Astrocyte (in vitro differentiated cells and primary cell): ENCODE data around the gene CCSER2.

Experiments used
- EZH2 ChIP-seq: IDR thresholded peaks from 2 replicates; pipeline ENCODE4 v1.6.1; 2012; ENCODE audit warnings: mild to moderate bottlenecking, low read length, inconsistent platforms; ENCODE audit not compliant: insufficient read depth
- TF ChIP-seq, protein P1 (sequence below): IDR thresholded peaks from 2 replicates; pipeline ENCODE4 v1.5.1; 2011; ENCODE audit warnings: low read depth, mild to moderate bottlenecking, inconsistent platforms, low read length, moderate library complexity; ENCODE audit not compliant: insufficient read depth

DNA sequence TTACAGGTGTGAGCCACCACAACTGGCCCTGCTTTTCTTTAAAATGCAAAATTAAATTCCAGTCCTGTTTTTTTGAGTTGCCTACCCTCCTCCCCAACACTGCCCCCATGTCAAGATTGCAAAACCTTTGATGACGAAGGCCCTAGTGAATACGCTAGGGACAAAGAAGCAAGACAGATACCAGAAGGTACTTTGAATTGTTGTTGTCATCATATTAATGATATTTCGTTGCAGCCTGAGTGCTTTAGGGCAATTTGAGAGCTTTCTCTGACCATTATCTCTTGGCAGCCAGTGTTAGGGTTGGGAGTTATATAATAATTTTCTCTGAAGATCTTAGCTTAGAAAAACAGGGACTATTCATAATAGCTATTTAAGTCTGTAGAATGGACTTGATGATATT is 7.1 kb downstream of the CCSER2 start:
- TF ChIP-seq, protein P1, sequence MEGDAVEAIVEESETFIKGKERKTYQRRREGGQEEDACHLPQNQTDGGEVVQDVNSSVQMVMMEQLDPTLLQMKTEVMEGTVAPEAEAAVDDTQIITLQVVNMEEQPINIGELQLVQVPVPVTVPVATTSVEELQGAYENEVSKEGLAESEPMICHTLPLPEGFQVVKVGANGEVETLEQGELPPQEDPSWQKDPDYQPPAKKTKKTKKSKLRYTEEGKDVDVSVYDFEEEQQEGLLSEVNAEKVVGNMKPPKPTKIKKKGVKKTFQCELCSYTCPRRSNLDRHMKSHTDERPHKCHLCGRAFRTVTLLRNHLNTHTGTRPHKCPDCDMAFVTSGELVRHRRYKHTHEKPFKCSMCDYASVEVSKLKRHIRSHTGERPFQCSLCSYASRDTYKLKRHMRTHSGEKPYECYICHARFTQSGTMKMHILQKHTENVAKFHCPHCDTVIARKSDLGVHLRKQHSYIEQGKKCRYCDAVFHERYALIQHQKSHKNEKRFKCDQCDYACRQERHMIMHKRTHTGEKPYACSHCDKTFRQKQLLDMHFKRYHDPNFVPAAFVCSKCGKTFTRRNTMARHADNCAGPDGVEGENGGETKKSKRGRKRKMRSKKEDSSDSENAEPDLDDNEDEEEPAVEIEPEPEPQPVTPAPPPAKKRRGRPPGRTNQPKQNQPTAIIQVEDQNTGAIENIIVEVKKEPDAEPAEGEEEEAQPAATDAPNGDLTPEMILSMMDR, result no peak
- TF ChIP-seq EZH2, result no peak
